ENCODE results near the gene ATP2C2.

DNA sequence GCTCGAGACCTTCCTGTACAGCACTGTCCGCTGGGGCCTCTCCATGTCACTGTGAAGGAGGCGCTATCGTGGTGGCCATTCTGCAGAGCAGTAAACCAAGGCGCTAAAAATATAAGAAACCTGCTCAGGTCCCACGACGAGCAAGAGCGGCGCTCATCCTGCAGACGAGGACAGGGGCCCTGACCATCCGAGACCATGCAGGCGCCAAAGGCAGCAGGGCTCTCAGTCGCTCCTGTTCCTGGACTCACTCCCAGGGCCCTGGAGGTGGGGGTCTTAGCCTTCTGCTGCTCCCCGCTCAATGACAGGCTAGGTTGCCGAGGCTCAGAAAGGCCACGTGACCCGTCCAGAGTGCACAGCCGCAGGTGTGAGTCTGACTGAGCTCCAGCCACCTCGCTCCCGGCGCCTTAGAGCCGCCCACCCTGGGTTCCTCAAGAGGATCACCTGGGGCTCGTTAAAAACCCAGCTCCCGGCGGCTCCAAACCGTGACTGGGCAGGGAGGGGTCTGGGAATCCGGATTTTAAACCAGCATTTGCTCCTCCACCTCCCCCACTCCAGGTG, 509 bp upstream of the ATP2C2 start:
- TF ChIP-seq, protein P1, sequence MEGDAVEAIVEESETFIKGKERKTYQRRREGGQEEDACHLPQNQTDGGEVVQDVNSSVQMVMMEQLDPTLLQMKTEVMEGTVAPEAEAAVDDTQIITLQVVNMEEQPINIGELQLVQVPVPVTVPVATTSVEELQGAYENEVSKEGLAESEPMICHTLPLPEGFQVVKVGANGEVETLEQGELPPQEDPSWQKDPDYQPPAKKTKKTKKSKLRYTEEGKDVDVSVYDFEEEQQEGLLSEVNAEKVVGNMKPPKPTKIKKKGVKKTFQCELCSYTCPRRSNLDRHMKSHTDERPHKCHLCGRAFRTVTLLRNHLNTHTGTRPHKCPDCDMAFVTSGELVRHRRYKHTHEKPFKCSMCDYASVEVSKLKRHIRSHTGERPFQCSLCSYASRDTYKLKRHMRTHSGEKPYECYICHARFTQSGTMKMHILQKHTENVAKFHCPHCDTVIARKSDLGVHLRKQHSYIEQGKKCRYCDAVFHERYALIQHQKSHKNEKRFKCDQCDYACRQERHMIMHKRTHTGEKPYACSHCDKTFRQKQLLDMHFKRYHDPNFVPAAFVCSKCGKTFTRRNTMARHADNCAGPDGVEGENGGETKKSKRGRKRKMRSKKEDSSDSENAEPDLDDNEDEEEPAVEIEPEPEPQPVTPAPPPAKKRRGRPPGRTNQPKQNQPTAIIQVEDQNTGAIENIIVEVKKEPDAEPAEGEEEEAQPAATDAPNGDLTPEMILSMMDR (IDR thresholded peaks at IDR 0.05), result no peak
- TF ChIP-seq POLR2A (IDR thresholded peaks at IDR 0.05), result no peak

Data from esophagus squamous epithelium (tissue), 4 donors.